Parathyroid adenoma (tissue), 2 donors: ENCODE measurements around the gene EFHC1.

ENCODE experiments used
- H2AFZ ChIP-seq: fragments of 300-600 bp; sonication (generic); one replicate; pipeline ENCODE4 v1.7.0; 2017; ENCODE audit warnings: antibody characterized with exemption, mild to moderate bottlenecking
- H3K27ac ChIP-seq: fragments of 300-600 bp; sonication (generic); one replicate; pipeline ENCODE4 v1.7.0; 2017
- H3K27me3 ChIP-seq: fragments of 300-600 bp; sonication (generic); one replicate; pipeline ENCODE4 v1.7.0; 2017; ENCODE audit warnings: low read length; ENCODE audit not compliant: control insufficient read depth, insufficient read depth
- H3K36me3 ChIP-seq: fragments of 300-600 bp; sonication (generic); one replicate; pipeline ENCODE4 v1.7.0; 2017; ENCODE audit warnings: low read length; ENCODE audit not compliant: control insufficient read depth, insufficient read depth
- H3K4me1 ChIP-seq: fragments of 300-600 bp; sonication (generic); one replicate; pipeline ENCODE4 v1.7.0; 2017; ENCODE audit warnings: control low read depth
- H3K4me2 ChIP-seq: fragments of 300-600 bp; sonication (generic); one replicate; pipeline ENCODE4 v1.7.0; 2017; ENCODE audit warnings: low read length
- H3K4me3 ChIP-seq: fragments of 300-600 bp; sonication (generic); one replicate; pipeline ENCODE4 v1.7.0; 2017; ENCODE audit warnings: low read depth, low read length
- H3K79me2 ChIP-seq: fragments of 300-600 bp; sonication (generic); one replicate; pipeline ENCODE4 v1.7.0; 2017; ENCODE audit warnings: control low read depth
- H3K9ac ChIP-seq: fragments of 300-600 bp; sonication (generic); one replicate; pipeline ENCODE4 v1.7.0; 2017; ENCODE audit warnings: mild to moderate bottlenecking
- H3K9me3 ChIP-seq: fragments of 300-600 bp; sonication (generic); one replicate; pipeline ENCODE4 v1.7.0; 2017; ENCODE audit warnings: low read length; ENCODE audit not compliant: control insufficient read depth
- TF ChIP-seq, protein P1 (sequence below): fragments of 300-600 bp; sonication (generic); IDR thresholded peaks from one replicate; pipeline ENCODE4 v1.7.0; 2017; ENCODE audit warnings: antibody characterized with exemption, mild to moderate bottlenecking
- donor health status: primary hyperparathyroidism.

EFHC1 gene

GRCh38 chr6:52529311-52529710 lies 109.2 kb downstream of the EFHC1 start:
- no peak overlapping the region for H3K27ac ChIP-seq
- no peaks in the 10 kb centered on the region for H3K36me3 ChIP-seq
- H3K9ac ChIP-seq = no peak overlapping the region
- H3K4me1 ChIP-seq = no peaks in the 10 kb centered on the region
- H3K4me3 ChIP-seq = no peak overlapping the region
- H3K4me2 ChIP-seq = no peak overlapping the region
- no peaks in the 10 kb centered on the region for H3K27me3 ChIP-seq
- TF ChIP-seq, protein P1, sequence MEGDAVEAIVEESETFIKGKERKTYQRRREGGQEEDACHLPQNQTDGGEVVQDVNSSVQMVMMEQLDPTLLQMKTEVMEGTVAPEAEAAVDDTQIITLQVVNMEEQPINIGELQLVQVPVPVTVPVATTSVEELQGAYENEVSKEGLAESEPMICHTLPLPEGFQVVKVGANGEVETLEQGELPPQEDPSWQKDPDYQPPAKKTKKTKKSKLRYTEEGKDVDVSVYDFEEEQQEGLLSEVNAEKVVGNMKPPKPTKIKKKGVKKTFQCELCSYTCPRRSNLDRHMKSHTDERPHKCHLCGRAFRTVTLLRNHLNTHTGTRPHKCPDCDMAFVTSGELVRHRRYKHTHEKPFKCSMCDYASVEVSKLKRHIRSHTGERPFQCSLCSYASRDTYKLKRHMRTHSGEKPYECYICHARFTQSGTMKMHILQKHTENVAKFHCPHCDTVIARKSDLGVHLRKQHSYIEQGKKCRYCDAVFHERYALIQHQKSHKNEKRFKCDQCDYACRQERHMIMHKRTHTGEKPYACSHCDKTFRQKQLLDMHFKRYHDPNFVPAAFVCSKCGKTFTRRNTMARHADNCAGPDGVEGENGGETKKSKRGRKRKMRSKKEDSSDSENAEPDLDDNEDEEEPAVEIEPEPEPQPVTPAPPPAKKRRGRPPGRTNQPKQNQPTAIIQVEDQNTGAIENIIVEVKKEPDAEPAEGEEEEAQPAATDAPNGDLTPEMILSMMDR = no peak
- no peaks in the 10 kb centered on the region for H3K79me2 ChIP-seq
- no peak overlapping the region for H2AFZ ChIP-seq
- no peaks in the 10 kb centered on the region for H3K9me3 ChIP-seq

DNA sequence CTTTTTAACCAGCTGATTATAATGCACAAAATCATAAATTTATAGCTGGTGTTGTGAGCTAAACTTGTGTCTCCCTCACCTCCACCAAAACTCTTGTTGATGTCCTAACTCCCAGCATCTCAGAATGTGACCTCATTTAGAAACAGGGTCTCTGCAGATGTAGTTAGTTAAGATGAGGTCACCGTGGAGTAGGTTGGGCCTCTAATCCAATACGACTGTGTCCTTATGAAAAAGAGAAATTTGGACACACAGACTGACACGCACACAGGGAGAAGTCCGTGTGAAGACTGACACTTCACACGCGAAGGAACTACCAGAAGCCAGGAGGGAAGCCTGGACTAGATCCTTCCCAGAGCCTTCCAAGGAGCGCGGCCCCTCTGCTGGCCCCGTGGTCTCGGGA lies 110.2 kb downstream of the EFHC1 start:
- no peaks in the 10 kb centered on the region for H3K27me3 ChIP-seq
- H3K4me3 ChIP-seq = no peak overlapping the region
- no peaks in the 10 kb centered on the region for H3K9me3 ChIP-seq
- no peak overlapping the region for H3K4me2 ChIP-seq
- H3K27ac ChIP-seq = no peak overlapping the region
- H3K4me1 ChIP-seq = no peaks in the 10 kb centered on the region
- H2AFZ ChIP-seq = no peak overlapping the region
- no peaks in the 10 kb centered on the region for H3K79me2 ChIP-seq
- no peak overlapping the region for H3K9ac ChIP-seq
- H3K36me3 ChIP-seq = no peaks in the 10 kb centered on the region
- TF ChIP-seq, protein P1 = no peak

DNA sequence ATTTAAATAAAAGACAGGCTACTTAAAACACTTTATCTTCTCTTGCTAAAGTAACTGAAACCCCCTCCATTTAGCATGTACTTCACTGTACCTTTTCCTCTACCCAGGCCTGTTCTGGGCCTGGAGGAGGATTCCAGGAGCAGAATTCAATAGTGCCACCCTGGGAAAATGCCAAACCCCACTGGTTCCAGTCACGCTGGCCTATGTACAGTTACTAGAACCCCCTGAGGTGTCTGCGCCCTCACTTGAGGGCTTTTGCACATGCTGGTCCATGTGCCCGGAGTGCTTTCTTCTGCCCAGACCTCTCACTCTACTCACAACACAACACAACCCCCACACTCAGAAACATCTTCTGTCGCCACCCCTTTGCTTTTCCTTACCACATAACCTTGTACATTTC lies 111.3 kb downstream of the EFHC1 start:
- H3K9me3 ChIP-seq = no peaks in the 10 kb centered on the region
- H3K36me3 ChIP-seq = no peaks in the 10 kb centered on the region
- H3K4me3 ChIP-seq = no peak overlapping the region
- TF ChIP-seq, protein P1 = no peak
- no peak overlapping the region for H3K4me2 ChIP-seq
- H3K79me2 ChIP-seq = no peaks in the 10 kb centered on the region
- no peak overlapping the region for H3K27ac ChIP-seq
- H2AFZ ChIP-seq = no peak overlapping the region
- H3K9ac ChIP-seq = no peak overlapping the region
- H3K27me3 ChIP-seq = no peaks in the 10 kb centered on the region
- H3K4me1 ChIP-seq = no peaks in the 10 kb centered on the region

GRCh38 chr6:52531834-52532233 lies 111.7 kb downstream of the EFHC1 start:
- Histone ChIP-seq H3K9me3 (no peaks in the 10 kb centered on the region), H3K27ac (no peak overlapping the region), H3K9ac (no peak overlapping the region), H3K27me3 (no peaks in the 10 kb centered on the region), H3K4me3 (no peak overlapping the region), H3K36me3 (no peaks in the 10 kb centered on the region), H3K4me2 (no peak overlapping the region), H3K4me1 (no peaks in the 10 kb centered on the region), H3K79me2 (no peaks in the 10 kb centered on the region), H2AFZ (no peak overlapping the region)
- TF ChIP-seq, protein P1 = no peak

DNA sequence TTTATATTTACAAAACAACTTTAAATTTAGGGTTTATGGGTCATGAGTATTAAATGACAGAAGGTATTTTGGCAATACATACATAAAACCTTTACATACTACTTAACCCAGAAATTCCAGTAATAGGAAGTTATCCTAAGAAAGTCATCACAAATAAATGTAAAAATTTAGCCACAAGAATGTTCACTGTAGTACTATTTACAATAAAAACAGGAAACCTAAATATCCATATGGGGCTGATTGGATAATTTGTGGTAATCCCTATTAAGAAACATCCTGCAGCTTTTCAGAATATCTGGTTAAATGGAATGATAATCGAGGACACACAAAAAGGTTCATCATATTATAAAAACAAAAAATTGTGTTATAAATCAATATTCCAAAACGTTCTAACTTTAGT lies 112.3 kb downstream of the EFHC1 start:
- Histone ChIP-seq H3K4me2 (no peak overlapping the region), H3K27ac (no peak overlapping the region), H3K79me2 (no peaks in the 10 kb centered on the region), H3K27me3 (no peaks in the 10 kb centered on the region), H3K36me3 (no peaks in the 10 kb centered on the region), H3K4me3 (no peak overlapping the region), H2AFZ (no peak overlapping the region), H3K9ac (no peak overlapping the region), H3K9me3 (no peaks in the 10 kb centered on the region), H3K4me1 (no peaks in the 10 kb centered on the region)
- TF ChIP-seq, protein P1 = no peak
